Measurements from ENCODE around the gene GRK3.
A peak's percentile ranks its signal among the peaks of the same experiment; 100 is the strongest.

Gene GRK3

DNA sequence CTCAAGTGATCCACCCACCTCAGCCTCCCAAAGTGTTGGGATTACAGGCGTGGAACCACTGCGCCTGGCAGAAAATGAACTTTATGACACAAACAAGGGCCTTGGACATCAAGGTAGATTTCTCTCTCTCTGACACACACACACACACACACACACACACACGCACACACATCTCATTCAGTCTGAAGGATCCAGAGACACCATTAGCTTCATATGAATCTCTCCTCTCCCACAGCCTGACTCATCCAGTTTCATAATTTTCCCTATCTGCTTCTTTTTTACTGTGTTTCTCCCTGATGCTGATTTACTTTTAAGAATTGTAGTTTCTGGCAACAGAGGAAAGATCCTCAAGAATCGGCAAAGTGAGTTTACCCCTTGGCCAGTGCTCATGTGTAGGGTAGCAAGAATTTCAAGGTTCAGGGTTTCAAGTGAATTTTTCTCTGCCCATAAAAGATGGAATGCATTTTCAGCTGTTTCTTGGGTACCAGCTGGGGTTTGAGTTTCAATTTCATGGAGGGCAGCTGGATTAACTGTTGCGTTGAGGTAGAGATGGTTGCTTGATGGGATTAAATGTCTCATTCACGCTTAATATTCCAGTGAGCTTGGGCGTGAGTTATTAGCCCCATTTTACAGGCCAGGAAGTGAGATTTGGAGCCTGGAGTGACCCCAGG is 181.0 kb downstream of the GRK3 start:
- peak overlapping the region; percentile 49 for H3K4me3 Mint-ChIP-seq
- no peaks in the 10 kb centered on the region for H3K27me3 Mint-ChIP-seq (ENCODE audit: low read depth)
- peaks cover 66% of the 10 kb centered on the region for H3K4me1 Mint-ChIP-seq (ENCODE audit: low read depth)
- H3K36me3 Mint-ChIP-seq (ENCODE audit: low read depth): peaks cover 42% of the 10 kb centered on the region
- no peaks in the 10 kb centered on the region for H3K9me3 Mint-ChIP-seq
- H3K27ac Mint-ChIP-seq: peak overlapping the region; percentile 99
- DNase-seq (ENCODE audit: low spot score): peak; percentile 40

DNA sequence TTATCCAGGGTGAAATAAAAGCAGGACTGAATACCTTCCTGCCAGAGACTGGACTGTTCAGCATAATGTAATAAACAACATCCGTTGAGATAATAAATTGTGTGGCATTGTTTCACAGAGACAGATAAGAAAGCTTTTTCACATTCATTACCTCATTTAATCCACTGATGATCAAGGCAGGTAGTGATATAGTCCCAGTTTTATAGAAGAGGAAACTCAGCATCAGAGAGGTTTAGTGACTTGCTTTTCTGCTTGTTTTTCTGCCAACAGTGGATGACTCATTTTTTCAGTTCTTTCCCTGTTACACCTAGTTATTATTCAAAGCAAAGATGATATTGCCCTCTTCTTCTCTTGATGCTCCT is 181.5 kb downstream of the GRK3 start:
- Mint-ChIP-seq H3K4me1 (ENCODE audit: low read depth) (peaks cover 71% of the 10 kb centered on the region), H3K27ac (peak overlapping the region; percentile 99), H3K4me3 (peak overlapping the region; percentile 49)

DNA sequence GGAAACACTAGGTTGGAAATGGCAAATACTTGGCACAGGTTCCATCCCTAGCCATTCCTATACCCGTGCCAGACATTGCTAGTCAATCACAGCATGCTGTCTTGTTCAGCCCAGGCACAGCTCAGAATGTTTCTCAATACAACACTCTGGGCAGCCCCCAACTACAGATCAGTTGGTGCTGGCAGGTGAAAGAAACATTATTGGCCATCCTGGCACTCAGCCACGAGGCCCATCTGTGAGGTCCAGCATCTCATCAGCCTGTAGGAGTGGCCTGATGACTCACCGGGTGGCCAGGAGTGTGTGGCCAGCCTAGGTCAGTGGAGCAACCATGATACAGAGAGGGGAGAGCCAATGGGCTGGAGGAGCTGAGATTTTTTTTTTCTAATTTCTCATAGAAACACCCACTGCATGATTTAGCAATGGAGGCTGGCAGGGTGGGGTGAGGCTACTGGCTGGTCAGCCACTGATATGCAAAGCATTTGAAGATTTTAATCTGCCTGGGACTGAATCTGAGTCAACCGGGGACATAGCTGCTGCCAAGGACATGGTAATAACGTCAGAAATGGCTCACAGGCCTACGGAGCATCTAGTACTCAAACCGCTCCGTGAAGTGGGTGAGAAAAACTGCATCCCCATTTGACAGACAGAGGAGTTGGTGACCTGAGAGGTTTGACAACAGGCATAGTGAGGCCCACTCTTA is 182.9 kb downstream of the GRK3 start:
- Mint-ChIP-seq H3K36me3 (ENCODE audit: low read depth) (peaks cover 45% of the 10 kb centered on the region), H3K4me3 (no peak overlapping the region), H3K9me3 (no peaks in the 10 kb centered on the region), H3K27ac (peak overlapping the region; percentile 99), H3K27me3 (ENCODE audit: low read depth) (no peaks in the 10 kb centered on the region), H3K4me1 (ENCODE audit: low read depth) (peaks cover 72% of the 10 kb centered on the region)
- DNase-seq (ENCODE audit: low spot score): no peak

More for the DNA sequence above, 181.5 kb downstream of the GRK3 start:
- DNase-seq (ENCODE audit: low spot score): no peak
- Mint-ChIP-seq H3K27me3 (ENCODE audit: low read depth) (no peaks in the 10 kb centered on the region), H3K9me3 (no peaks in the 10 kb centered on the region), H3K36me3 (ENCODE audit: low read depth) (peaks cover 44% of the 10 kb centered on the region)

DNA sequence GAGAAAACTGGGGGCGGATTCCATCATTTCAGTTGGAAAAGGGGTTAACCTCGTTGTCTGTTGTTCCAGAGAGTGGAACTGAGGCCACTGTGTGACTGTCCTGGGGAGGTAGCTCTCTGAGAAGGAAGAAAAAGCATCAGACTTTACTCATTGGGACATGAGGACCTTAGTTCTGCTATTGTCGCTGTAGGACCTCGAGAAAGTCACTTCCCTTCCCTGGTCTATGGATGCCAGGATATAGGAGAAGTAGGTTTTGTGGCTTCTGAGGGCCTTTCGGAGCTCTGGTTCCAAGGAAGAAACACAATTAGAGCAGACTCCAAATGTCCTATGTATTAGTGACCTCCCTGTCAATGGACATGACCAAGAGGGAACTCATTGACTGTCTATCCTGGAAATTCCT is 183.7 kb downstream of the GRK3 start:
- H3K9me3 Mint-ChIP-seq: no peaks in the 10 kb centered on the region
- peaks cover 42% of the 10 kb centered on the region for H3K36me3 Mint-ChIP-seq (ENCODE audit: low read depth)
- H3K27ac Mint-ChIP-seq: peak overlapping the region; percentile 99
- no peak for DNase-seq (ENCODE audit: low spot score)
- no peaks in the 10 kb centered on the region for H3K27me3 Mint-ChIP-seq (ENCODE audit: low read depth)
- H3K4me3 Mint-ChIP-seq: peak overlapping the region; percentile 77
- H3K4me1 Mint-ChIP-seq (ENCODE audit: low read depth): peaks cover 67% of the 10 kb centered on the region

DNA sequence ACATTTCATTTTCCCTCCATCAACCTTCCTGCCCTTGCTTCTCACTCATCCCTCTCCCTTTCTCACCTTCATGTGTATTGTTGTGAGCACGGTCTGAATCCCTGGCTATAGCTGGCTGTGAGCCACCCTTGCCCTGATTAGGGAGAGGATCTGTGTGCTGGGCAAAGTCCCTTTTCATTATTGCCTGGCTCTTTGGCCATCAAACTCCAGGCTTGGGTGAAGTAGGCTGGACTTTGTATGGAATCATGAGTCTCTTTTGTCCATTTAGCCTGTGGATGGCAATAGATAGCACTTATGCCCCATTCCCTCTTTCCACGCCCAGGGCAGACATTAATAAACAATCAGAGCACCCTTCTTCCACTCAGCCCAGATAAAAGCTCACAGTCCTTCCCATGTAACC is 184.2 kb downstream of the GRK3 start:
- no peak for DNase-seq (ENCODE audit: low spot score)
- Mint-ChIP-seq H3K36me3 (ENCODE audit: low read depth) (peaks cover 40% of the 10 kb centered on the region), H3K4me3 (peak overlapping the region; percentile 77), H3K9me3 (peaks cover under 1% of the 10 kb centered on the region), H3K27me3 (ENCODE audit: low read depth) (no peaks in the 10 kb centered on the region), H3K4me1 (ENCODE audit: low read depth) (peaks cover 67% of the 10 kb centered on the region), H3K27ac (peak overlapping the region; percentile 99)

DNA sequence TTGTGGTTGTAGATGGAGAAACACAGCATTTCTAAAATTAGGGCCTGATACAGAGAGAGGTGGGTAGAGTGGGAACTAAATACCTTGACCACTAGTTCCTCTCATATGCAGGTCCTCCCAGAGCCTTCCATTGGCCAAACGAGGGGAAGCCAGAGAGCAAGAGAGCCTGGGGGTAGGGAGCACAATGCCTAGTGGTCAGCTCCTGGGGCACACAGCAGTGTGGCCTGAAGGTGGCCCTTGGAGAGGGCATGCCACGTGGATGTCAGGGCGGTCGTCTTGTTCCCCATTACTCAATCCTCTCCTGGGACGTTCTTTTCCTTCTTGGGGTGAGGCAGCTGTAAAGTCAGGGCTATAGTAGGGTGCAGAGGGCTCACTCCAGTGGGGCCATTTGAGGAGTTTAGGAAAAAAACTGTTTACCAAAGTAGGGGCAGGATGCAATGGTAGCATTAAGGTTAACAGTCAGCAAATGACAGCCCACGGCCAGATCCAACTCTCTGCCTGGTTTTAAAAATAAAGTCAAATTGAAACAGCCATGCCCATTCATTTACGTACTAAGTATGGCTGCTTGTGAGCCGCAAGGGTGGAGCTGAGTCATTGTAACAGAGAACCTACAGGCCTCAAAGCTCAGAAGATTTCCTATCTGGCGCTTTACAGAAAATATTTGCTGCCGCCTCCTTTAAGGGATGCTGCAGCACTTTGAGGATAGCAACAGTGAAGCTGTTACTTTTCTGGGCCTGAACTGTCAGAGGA is 185.1 kb downstream of the GRK3 start:
- Mint-ChIP-seq H3K4me3 (peak overlapping the region; percentile 77), H3K9me3 (peaks cover 5% of the 10 kb centered on the region), H3K4me1 (ENCODE audit: low read depth) (peaks cover 67% of the 10 kb centered on the region), H3K27ac (peak overlapping the region; percentile 99), H3K36me3 (ENCODE audit: low read depth) (peaks cover 46% of the 10 kb centered on the region), H3K27me3 (ENCODE audit: low read depth) (no peaks in the 10 kb centered on the region)
- DNase-seq (ENCODE audit: low spot score): peak; percentile 80

GRCh38 chr22:25750569-25751173 is 186.2 kb downstream of the GRK3 start:
- peaks cover 64% of the 10 kb centered on the region for H3K4me1 Mint-ChIP-seq (ENCODE audit: low read depth)
- H3K9me3 Mint-ChIP-seq: peaks cover 5% of the 10 kb centered on the region
- DNase-seq (ENCODE audit: low spot score): no peak
- H3K36me3 Mint-ChIP-seq (ENCODE audit: low read depth): peaks cover 45% of the 10 kb centered on the region
- peak overlapping the region; percentile 99 for H3K27ac Mint-ChIP-seq
- peak overlapping the region; percentile 77 for H3K4me3 Mint-ChIP-seq
- H3K27me3 Mint-ChIP-seq (ENCODE audit: low read depth): no peaks in the 10 kb centered on the region

DNA sequence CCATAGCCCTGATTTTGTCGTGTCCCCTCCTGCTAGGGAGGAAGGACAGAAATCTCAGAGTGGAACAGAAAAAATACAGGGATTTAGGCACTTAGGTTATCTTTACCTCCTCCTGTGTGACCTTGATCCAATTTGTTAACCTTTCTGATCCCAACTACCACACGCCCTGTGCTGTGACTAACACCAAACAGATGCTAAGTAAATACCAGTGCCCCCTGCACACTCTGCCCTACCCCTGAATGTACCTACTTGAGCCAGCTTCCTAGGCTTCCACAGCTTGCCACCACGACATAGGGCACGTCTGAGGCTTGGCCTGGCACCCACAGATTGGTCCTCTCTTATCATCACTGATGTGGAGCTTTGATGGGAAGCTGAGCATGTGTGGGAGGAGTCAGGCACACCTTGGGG is 186.7 kb downstream of the GRK3 start:
- Mint-ChIP-seq H3K36me3 (ENCODE audit: low read depth) (peaks cover 44% of the 10 kb centered on the region), H3K27ac (peak overlapping the region; percentile 99), H3K4me3 (peak overlapping the region; percentile 77)

DNA sequence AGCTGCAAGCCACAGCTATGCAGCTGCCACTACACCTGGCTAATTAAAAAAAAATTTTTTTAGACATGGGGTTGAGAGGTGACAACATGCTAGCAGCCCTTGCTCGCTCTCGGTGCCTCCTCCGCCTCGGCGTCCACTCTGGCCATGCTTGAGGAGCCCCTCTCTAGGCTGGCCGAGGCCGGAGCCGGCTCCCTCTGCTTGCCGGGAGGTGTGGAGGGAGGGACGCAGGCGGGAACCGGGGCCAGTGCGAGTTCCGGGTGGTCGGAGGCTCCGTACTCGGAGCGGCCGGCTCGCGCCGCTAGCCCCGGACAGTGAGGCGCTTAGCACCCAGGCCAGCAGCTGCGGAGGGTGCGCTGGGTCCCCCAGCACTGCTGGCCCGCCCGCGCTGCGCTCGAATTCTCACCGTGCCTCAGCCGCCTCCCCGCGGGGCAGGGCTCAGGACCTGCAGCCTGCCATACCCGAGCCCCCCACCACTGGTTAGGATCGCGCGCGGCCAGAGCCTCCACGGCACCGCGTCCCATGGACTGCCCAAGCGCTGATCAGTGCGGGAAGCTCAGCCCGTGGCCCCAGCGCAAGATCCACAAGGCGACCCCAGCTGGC is 188.2 kb downstream of the GRK3 start:
- Mint-ChIP-seq H3K9me3 (peaks cover 5% of the 10 kb centered on the region), H3K36me3 (ENCODE audit: low read depth) (peaks cover 37% of the 10 kb centered on the region), H3K4me3 (no peak overlapping the region), H3K27ac (no peak overlapping the region), H3K4me1 (ENCODE audit: low read depth) (peaks cover 56% of the 10 kb centered on the region), H3K27me3 (ENCODE audit: low read depth) (no peaks in the 10 kb centered on the region)
- DNase-seq (ENCODE audit: low spot score): no peak

More for the DNA sequence above, 186.7 kb downstream of the GRK3 start:
- no peak for DNase-seq (ENCODE audit: low spot score)
- Mint-ChIP-seq H3K27me3 (ENCODE audit: low read depth) (no peaks in the 10 kb centered on the region), H3K4me1 (ENCODE audit: low read depth) (peaks cover 62% of the 10 kb centered on the region), H3K9me3 (peaks cover 5% of the 10 kb centered on the region)

DNA sequence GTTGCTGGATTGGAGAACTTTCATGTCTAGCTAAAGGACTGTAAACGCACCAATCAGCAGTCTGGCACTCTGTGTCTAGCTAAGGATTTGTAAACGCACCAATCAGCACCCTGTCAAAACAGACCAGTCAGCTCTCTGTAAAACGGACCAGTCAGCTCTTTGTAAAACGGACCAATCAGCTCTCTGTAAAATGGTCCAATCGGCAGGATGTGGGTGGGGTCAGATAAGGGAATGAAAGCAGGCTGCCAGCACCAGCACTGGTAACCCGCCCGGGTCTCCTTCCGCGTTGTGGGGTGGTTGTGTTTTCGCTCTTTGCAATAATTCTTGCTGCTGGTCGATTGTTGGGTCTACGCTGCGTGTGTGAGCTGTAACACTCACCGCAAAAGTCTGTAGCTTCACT is 188.8 kb downstream of the GRK3 start:
- Mint-ChIP-seq H3K9me3 (peaks cover 5% of the 10 kb centered on the region), H3K4me3 (no peak overlapping the region), H3K36me3 (ENCODE audit: low read depth) (peaks cover 32% of the 10 kb centered on the region), H3K27me3 (ENCODE audit: low read depth) (no peaks in the 10 kb centered on the region), H3K27ac (no peak overlapping the region), H3K4me1 (ENCODE audit: low read depth) (peaks cover 54% of the 10 kb centered on the region)
- no peak for DNase-seq (ENCODE audit: low spot score)

DNA sequence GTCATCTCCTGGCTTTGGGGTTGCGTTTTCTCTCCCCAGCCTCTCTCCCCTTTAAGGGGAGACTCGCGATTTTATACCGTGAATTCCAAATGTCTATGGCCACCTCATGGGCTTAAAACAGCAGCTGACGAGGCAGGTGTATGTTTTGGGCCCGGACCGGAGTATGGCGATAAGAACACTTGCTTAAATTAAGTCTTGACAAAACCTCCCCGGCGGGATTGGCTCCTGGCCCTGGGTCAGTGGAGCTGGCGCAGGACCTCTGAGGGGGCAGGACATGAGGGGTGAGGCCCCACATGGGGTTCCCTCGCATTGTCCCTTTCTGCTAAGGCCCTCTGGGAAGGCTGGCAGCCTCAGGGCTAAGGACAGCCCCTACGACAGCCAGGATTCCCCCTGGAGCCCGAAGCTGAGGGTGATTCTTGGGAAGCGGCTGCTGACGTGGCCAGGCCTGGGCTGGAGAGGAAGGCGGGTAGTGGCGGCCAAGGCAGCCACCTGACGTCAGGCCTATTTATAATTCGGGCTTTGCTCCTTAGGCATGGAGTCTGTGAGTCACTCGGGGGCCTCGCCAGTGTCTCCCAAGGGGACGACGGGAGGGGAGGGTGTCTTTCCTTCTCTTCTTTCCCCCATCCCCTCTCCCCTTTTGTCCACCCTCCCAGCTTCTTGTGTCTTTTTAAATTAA is 190.2 kb downstream of the GRK3 start:
- Mint-ChIP-seq H3K4me1 (ENCODE audit: low read depth) (peaks cover 47% of the 10 kb centered on the region), H3K4me3 (no peak overlapping the region), H3K27ac (no peak overlapping the region), H3K27me3 (ENCODE audit: low read depth) (no peaks in the 10 kb centered on the region), H3K9me3 (peaks cover 5% of the 10 kb centered on the region), H3K36me3 (ENCODE audit: low read depth) (peaks cover 22% of the 10 kb centered on the region)
- DNase-seq (ENCODE audit: low spot score): no peak

DNA sequence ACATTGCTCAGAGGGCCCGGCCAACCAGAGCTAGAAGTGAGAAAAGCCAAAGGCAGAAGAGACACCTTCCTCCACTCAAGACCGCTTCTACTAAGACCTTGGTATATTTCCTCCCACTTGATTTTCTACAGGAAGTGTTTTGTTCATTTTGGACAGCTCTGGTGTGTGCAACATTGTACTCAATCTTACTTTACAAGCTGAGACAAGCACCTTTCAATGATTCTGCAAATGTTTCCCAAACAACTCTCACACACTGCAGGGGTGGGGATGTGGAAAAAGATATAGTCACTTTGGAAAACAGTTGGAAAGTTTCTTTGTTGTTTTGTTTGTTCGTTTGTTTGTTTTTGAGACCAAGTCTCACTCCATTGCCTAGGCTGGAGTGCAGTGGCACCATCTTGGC is 193.2 kb downstream of the GRK3 start:
- Mint-ChIP-seq H3K27ac (peak overlapping the region; percentile 78), H3K36me3 (ENCODE audit: low read depth) (peaks cover 10% of the 10 kb centered on the region), H3K27me3 (ENCODE audit: low read depth) (no peaks in the 10 kb centered on the region), H3K4me3 (no peak overlapping the region), H3K4me1 (ENCODE audit: low read depth) (peaks cover 41% of the 10 kb centered on the region), H3K9me3 (peaks cover 5% of the 10 kb centered on the region)
- no peak for DNase-seq (ENCODE audit: low spot score)

DNA sequence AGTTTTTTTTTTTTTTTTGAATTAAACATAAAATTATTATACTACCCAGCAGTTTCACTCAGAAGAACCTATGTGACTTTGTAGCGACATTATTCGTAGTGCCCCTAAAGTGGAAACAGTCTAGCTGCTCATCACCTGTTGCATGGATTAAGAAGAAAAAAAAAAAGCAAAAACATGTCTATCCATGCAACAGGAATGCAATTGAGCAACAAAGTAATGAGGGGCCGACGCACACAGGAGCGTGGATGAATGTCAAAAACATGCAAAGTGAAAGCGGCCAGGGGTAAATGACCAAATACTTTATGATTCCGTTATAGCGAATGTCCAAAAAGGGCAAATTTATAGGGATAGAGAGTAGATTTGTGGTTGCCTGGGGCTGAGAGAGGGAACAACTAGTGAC is 193.8 kb downstream of the GRK3 start:
- Mint-ChIP-seq H3K4me3 (no peak overlapping the region), H3K27ac (peak overlapping the region; percentile 3), H3K36me3 (ENCODE audit: low read depth) (peaks cover 10% of the 10 kb centered on the region), H3K27me3 (ENCODE audit: low read depth) (no peaks in the 10 kb centered on the region), H3K4me1 (ENCODE audit: low read depth) (peaks cover 42% of the 10 kb centered on the region), H3K9me3 (peaks cover 5% of the 10 kb centered on the region)
- DNase-seq (ENCODE audit: low spot score): no peak
